HG03097 (cell line): Measurements from ENCODE around the gene KRTAP29-1.
A peak's percentile ranks its signal among the peaks of the same experiment; 100 is the strongest.

Experiments used
- ATAC-seq: cut with Tn5 transposase; IDR thresholded peaks from one replicate; pipeline ENCODE4 v1.9.1; 2021; ENCODE audit not compliant: unreplicated experiment, low FRiP score

KRTAP29-1 gene

DNA sequence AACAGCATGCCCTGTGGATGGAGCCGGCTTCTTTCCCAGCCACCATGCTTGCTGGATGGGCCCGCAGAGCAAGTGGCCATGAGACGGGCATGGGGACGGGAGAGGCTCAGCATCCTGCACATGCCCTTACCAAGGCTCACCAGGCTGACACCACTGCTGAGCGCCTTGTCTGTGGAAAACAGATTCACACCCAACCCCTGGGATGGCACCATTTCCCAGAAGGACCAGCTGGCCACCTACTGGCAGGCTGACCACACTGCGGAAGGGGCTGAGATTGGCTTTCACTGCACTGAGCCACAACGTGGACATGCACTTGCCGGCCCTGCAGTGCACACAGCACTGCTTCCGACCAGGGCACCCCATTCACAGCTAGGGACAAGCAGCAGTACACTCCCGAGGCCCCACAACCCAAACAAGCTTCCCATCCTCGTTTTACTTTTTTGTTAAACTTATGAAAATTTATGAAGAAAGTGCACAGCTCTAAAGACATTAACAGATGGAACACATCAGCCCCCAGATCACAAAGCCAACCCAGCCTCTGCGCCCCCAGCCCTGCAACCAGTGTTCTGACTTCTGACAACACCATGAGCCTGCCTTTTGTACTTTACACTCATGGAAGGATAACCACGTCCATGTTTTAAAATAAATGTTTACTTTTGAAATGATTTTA, 26.8 kb upstream of the KRTAP29-1 start:
- ATAC-seq = no peak

DNA sequence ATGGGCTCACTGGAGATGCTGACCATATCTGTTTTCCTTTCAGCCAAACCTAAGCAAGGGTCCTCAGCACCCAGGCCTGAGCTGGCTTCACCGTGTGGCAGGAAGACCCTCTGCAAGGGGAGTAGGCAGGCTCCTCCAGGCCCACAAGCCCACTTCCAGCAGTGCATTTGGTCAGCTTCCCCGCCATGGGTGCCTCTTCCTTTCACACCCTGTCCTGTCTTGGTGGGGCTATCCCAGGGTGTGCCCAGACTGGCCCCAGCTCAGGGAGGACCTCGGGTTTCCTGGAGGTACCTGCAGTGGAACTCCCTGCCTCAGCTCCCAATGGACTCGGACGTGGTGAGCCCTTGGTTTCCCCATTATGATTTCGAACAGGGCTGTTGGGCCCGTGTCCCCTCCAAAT, 25.6 kb upstream of the KRTAP29-1 start:
- no peak for ATAC-seq

DNA sequence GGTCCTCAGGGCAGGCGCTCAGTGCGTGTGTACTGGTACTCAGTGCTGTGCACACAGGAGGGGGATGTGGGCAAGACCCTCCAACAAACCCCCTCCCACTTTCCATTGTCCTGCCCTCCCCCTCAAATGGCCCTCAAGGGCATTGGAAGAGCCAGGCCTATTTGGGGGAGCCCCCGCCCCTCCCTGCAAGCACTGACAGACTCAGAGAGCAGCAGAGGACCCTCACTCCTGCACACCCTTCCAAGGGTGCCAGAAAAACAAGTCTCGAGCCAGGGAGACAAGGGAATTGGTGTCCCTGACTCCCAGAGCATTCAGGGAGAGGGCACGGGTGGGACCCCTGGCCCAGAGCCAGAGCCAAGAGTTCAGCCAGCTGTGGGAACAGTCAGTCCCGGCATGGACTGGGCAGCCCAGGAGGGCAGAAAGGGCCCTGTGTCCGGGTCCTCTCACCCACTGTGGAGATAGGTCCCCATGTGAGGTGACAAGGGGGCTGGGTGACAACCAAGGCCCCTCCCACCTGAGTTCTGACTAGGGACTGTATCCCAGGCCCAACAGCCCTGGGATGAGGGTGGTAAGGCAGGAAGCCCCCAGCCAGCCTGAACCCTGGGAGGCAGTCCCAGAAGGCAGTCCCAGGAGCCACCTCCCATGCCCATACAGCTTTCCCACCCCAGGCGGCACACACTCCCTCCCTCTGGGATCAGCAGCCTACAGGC, 24.9 kb upstream of the KRTAP29-1 start:
- no peak for ATAC-seq

DNA sequence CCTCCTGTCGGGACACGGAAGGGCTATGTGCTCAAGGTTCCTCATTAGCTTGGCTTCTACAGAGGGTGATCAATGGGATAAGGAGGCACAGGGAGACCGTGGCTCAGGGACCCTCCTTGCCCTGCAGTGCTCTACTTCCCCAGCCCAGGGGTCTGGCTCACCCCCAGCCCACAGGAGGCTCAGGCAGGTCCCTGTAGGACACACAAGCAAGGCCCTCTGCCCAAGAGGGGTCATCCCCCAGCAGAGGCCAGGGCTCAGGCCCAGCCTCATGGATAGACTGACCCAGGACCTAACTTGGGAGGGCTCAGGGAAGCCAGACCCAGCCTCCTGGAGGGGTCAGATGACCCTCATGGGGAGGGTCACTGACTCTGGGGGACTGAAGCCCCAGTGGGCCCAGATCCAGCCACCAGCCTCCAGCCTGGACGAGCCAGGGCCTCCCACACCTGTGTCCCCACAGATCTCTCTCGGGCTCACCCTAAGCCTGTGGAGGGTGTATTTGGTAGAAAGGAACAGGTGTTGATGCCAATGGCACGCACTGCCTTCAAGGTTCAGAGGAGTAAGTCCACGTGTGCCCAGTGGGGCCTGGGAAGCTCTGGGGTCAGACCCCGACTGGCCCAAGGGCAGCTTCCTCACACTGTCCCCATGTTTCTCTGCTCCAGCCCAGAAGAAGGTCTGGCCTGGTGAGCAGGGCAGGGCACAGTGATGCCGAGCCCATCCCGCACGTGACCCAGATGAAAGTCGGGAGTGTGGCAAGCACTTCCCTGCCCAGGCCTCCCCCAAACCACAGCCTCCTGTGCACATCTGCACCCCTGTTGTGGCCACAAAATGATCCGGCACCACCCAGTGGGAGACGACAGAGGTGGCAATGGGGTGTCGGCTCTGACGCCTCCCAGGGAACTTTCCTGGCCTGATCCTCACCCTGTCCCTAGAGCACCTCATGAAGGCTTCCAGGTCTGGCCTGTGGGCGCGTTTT, 23.8 kb upstream of the KRTAP29-1 start:
- ATAC-seq = no peak

DNA sequence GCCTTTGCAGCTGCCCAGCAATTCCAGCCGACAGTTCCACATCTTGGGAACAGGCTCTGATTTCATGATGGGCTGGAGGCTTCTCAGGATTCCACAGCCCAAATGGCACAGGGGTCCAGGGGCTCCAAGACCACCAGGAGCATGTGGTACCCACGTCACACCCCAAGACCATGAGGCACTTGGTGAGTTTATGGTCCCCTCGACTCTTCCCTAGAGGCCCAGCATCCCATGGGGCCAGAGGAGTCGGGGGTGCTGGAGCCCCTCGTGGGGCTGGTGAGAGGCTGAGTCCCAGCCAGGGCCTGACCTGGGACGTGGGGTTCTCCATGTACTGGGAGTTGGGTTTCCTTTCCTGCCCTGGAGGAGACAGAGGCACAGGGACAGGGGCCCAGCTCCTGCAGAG, 23.0 kb upstream of the KRTAP29-1 start:
- ATAC-seq = no peak

DNA sequence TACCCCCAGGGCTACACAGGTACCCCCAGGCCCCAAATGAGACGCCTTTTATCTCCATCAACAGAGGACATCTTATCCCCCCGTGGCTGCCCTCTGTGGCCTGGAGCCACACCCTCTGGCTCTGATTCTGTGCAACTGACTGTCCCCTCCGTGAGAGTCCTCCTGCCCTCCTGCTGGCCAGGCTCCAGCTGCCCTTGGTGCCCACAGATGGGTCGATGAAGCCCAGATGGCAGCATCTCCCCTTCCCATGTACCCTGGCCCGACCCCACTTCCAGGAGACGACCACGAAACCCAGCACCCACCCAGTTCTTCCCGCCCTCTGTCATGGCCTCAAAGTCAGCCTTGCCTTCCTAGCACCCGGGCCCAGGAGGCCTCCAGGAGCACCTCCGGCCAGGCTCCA, 22.5 kb upstream of the KRTAP29-1 start:
- no peak for ATAC-seq

DNA sequence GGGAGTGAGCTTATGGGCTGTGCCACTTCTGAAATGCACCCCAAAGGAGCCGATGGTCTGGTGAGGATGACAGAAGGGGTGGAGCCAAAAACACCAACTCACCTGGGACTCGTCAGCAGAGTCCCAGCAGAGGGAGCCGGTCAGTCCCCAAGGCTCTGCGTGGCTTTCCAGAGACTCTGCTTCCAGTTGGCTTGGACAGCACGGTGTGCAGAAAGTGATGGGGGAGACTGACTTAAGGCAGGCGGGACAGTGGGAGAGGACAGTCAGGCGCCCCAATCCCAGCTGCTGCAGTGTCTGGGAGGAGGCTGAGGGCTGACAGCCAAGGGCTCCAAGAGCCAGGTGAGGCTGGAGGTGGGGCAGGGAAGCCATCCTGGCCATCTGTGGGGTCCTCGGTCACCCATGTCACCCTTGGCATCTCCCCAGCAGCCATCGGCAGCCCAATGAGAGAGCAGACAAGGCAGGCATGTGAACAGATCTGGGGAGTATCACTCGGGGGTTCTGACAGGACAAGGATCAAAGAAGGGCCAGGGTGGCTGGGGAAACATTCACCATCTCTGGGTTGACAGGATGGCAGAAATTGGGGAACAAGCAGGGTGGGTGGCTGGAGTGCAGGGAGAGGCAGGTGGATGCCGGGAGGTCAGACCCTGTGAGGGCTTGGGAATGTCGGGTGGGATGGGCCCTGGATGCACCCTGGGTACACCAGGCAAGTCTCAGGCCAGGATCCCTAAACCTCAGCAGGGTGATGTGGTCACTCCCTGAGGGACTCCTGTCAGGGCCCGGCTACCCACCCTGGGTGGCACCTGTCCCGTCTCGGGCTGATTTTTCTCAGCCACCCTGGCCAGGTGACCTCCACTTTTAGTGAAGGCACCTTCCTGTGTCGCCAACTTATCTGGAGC, 21.8 kb upstream of the KRTAP29-1 start:
- ATAC-seq = no peak

DNA sequence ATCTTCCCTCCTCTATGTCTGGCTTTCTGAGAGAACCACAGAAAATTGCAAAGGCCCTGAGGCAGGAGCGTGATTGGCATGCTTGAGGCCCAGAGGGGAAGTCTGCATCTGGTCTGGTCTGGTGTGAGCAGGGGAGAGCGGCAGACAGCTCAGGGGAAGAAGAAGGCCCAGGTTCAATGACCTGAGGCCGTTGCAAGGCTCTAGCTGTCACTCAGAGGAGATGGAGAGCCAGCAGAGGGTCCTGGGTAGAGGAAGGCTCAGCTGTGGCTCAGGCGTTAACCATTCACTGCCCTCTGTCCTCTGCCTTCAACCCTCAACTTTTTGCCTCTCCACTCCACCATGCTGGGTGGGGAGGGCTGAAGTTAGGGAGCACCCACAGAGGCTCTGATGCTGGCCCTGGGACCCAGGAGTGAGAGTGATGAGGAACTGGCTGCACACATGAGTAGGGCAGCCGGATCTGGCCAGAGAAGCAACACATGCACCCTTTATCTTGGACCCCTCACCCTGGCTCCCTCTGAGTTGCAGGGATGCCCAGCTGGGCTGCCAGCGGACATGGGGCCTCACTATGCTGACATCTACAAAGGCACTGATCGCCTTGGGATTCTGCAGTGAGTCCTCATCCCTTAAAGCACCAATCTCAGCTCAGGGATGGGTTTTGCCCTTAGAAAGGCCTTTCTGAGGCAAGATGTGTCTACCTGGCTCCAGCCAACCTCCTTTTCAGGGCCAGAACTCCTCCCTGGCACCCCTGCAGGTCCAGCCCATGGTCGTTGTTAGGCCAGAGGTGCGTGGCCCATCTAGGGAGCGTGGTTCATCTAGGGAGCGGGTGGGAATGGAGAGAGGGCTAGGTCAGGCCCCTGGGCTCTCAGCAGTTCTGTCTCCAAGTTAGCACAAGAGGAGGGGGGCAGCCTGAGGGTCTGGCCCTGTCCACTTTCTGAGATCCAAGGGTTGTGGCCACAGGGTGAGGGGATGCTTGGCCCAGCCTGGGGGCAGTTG, 20.5 kb upstream of the KRTAP29-1 start:
- ATAC-seq = no peak

DNA sequence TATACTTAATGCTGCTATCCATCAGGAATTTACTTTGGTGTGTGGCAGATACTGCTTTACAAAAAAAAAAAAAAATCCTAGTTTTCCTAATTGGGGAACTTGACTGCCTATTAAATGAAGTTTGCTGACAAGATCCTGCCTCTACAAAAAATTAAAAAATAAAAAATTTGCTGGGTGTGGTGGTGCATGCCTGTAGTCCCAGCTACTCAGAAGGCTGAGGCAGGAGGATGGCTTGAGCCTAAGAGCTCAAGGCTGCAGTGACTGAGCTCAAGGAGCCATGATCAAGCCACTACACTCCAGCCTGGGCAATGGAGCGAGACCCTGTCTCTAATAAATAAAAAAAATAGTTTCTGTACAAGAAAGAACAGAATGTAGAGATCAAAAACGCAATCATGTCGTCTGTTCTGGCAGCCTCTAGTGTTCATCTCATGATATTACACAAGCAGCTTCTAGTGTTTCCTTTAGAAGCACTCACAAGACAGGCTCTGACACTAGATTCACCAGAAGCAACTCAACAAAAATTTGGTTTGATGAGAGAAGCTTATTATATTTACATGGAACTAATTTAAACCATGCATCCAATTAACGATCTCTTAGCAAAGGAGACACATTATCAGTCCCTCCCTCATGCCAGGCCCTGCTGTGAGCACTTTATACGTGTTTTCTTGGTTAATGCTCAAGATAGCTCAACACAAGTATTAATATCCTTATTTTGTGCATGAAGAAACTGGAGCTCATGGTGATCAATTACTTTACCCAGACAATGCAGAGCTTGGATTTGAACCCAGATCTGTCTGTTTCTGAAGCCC, 19.6 kb upstream of the KRTAP29-1 start:
- no peak for ATAC-seq

DNA sequence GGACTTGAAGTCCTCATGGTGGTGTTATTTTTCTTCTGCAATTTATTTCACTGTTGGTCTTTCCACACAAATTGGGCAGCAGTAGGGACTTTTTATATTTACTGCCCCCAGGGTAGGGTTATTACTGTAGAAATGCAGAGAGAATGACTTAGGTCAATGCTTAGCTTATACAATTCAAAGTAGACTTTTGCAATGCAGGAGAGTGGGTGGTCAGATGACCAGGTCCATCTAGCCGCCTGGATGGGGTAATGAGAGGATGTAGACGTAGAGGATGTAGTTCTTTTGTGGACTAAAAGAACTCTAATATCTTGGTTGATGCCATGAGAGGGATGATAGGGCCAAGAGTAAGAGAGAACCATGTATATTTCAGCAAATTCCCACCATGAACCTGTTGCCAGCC, 15.6 kb upstream of the KRTAP29-1 start:
- ATAC-seq = no peak

DNA sequence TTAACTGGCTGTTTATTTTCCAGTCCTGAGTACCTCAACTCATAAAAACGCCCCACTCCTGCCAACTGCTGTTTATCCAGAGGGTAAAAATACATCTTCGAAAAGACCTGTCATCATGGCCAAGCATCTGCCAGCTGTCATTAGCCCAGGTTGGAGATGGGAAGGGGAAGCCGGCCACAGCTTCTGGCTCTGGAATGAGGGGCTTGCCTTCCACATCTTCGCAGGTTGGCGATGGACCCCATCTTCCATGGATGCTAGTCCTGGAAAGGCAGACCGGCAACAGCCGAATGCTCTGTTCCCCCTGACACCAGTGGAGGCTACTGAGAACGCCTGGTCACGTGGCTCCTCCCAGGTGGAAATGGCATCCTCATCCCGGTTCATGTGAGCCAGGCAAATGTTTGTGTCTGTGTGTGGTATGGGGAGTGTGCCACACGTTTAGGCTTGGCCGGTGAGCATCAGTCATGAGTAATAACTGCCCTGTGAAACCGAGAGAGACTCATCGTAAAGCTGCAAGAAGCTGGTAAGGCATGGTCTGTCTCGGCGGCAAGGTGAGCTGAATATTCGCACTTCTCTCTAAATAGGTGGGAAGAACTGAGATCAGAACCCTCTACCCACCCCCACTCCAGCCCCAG, 13.3 kb upstream of the KRTAP29-1 start:
- ATAC-seq = no peak

DNA sequence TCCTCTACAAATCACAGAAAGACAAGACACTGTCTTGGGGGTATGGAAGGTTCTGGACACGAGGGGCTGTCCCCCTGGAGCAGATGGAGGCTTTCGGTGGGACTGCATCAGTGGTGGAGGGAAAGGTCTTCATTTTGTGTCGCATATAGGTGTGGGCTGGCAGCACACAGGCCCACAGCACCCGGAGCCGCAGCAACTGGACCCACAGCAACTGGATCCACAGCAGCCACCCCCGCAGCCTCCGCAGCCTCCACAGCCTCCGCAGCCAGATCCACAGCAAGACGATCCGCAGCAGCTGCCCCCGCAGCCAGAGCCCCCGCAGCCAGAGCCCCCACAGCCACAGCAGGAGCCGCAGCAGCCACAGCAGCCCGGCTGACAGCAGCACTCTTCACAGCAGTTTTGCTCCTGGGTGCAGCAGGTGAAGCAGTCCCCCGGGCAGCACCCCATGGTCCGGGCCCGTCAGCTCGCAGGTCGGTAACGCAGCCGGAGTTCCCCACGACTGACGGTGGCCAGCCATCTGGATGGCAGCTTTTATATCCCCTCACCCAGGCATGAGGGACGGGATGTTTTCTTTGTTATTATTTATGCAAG, 12.6 kb upstream of the KRTAP29-1 start, which contains the start of gene KRTAP17-1:
Gene KRTAP17-1, minus strand, starts transcription at position 507 of the 591 bp plus-strand sequence. Its CDS starts 60 bp downstream, at position 447.
- ATAC-seq = no peak

DNA sequence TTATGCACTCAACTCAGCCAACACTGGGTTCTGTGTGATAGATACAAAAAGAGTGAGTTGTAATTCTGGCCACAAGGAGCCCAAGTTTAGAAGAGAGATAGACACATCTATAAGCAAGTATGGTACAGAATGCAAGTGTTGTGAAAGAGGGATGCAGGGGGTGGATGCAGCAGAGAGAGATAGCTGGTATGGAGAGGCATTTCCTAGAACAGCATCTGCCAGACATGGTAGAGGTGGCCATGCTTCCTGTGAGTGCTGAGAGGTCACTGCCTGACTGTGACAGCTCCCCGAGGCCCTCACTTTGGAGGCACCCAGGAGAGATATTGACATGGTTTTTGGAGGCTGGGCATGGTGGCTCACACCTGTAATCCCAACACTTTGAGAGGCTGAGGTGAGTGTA, 8.5 kb upstream of the KRTAP29-1 start:
- ATAC-seq = no peak

DNA sequence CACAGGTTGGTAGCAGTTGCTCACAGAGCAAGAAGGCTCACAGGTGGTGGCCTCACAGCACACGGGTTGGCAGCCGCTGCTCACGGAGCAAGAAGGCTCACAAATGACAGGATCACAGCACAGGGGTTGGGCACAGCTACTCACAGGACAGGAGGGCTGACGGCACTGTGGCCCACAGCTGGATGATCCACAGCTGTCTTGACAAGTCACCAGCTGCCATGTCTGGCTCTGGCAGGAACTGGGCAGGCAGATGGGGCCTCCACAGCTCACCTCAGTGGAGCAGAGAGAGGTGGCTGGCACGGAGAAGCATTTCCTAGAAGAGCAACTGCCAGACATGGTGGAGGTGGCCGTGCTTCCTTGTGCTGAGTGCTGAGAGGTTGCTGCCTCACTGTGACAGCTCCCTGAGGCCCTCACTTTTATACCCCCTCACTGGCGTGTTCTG, 6.3 kb upstream of the KRTAP29-1 start, which contains the start of gene KRTAP16-1:
Gene KRTAP16-1, minus strand, starts transcription at position 392 of the 442 bp plus-strand sequence. Its CDS starts 56 bp downstream, at position 336.
- ATAC-seq = peak; percentile 19

DNA sequence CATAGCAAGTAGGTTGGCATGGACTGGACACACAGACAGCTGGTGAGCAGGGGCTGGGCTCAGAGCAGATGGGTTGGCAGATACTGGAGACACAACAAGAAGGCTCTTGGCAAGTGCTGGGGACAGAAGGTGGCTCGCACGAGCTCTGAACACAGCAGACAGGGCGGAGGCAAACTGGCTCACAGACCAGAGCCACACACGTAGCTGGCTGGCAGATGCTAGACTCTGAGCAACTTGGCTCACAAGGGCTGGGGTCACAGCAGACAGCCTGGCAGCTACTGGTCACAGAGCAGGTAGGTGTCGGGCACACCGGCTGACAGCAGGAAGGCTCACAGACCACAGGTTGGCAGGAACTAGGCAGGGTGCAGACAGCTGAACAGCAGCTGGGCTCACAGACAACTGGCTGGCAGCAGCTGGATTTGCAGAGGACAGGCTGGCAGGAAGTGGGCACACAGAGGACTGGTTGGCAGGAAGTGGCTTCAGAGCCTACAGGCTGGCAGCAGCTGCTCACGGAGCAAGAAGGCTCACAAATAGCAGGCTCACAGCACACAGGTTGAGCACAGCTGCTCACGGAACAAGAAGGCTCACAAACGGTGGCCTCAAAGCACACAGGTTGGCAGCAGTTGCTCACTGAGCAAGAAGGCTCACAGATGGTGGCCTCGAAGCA, 5.7 kb upstream of the KRTAP29-1 start:
- ATAC-seq = peak; percentile 72

DNA sequence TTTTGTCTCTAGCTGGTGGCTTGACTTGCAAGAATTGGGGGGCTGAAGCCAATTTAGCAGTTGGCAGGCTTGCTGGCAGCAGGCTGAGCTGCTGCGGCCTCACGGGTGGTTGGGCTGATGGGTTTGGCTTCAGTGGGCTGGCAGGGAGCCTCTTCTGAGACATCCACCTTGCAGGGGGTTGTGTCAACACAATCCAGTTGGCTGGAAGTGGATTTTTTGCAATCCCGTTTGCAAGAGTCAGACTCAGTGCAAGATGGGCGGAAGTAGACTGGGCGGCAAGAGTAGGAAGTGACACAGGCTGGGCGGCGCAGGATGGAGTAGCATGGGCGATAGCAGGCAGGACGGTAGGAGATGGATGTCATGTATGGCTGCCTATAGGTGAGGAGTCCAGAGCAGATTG, 5.0 kb upstream of the KRTAP29-1 start:
- ATAC-seq = no peak

DNA sequence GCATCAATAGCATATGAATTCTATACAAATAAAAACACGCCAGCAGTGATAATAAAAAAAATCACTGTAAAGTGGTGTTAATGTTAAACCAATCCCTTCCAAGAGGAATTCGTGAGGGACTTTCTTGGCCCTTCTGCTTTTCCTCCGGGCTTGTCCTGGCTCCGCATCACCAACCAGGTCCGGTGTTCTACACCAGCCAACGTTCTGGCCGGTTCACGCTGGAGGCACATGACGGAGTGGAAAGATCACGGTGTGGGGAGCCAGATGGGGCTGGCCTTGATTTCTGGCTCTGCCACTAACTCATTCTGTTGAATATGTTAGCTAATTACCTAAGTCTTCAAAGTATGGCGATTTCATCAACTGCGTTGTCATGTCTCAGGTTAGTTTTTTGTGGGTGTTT, 1.4 kb upstream of the KRTAP29-1 start:
- no peak for ATAC-seq
